K562 (cell line): ENCODE data around the gene ATXN7.

Experiments used
- EHMT2 ChIP-seq: fragments of 450-650 bp; IDR thresholded peaks from 2 replicates; pipeline ENCODE4 v1.6.1; 2018; ENCODE audit warnings: antibody characterized with exemption
- NCOA2 ChIP-seq, 2 experiments: fragments of 450-650 bp; IDR thresholded peaks; 2 replicates each; pipeline ENCODE4 v1.6.1; 2018; ENCODE audit warnings: mild to moderate bottlenecking in 2 of 2, moderate library complexity in 1 of 2; ENCODE audit not compliant: partially characterized antibody in 2 of 2
- NFYB ChIP-seq: IDR thresholded peaks from 2 replicates; pipeline ENCODE4 v1.6.1; 2011; ENCODE audit warnings: mild to moderate bottlenecking, moderate library complexity; ENCODE audit not compliant: insufficient read length; ENCODE audit errors: extremely low read depth
- TCF7L2 ChIP-seq: fragments of 150-350 bp; IDR thresholded peaks from 2 replicates; pipeline ENCODE4 v1.6.1; 2016; ENCODE audit warnings: low read depth, mild to moderate bottlenecking, low read length, moderate library complexity
- ZBTB33 ChIP-seq: sonication (generic); formaldehyde crosslinking; IDR thresholded peaks from 2 replicates; pipeline ENCODE4 v1.8.1; 2023; ENCODE audit warnings: mild to moderate bottlenecking, missing genetic modification reagents
- ZBTB7A ChIP-seq: IDR thresholded peaks from 2 replicates; pipeline ENCODE4 v1.6.1; 2011; ENCODE audit warnings: low read depth, mild to moderate bottlenecking, low read length, moderate library complexity, borderline replicate concordance; ENCODE audit not compliant: control insufficient read depth

GRCh38 chr3:63943678-63944077 is 80.0 kb downstream of the ATXN7 start:
- TF ChIP-seq ZBTB33 (CRISPR knock-in tag) (no peak), EHMT2 (no peak), NCOA2 (IDR thresholded peaks at IDR 0.05; ENCODE audit: partially characterized antibody in 2 of 2) (no peak), TCF7L2 (no peak), ZBTB7A (no peak), NFYB (no peak)
